Measurements from ENCODE around the gene NAV2.

The NAV2 gene

GRCh38 chr11:19712281-19713195, at the start of gene NAV2:
Gene NAV2, plus strand, starts transcription at chr11:19712837. Its CDS starts 859 bp downstream, at chr11:19713696.
- peak; percentile 28 to 52 for DNase-seq (ENCODE audit: low read depth in 2 of 2)

- no peak for DNase-seq (ENCODE audit: low read depth in 2 of 2)
These were observed 49.4 kb upstream of the NAV2 start for GRCh38 chr11:19663206-19663605.

- DNase-seq (ENCODE audit: low read depth in 2 of 2): no peak
These were observed 47.6 kb upstream of the NAV2 start for GRCh38 chr11:19664886-19665548.

- no peak for DNase-seq (ENCODE audit: low read depth in 2 of 2)
These were observed 45.7 kb upstream of the NAV2 start for GRCh38 chr11:19666951-19667350.

- DNase-seq (ENCODE audit: low read depth in 2 of 2): no peak
These were observed 43.1 kb upstream of the NAV2 start for GRCh38 chr11:19669511-19669910.

GRCh38 chr11:19670030-19670791, 42.4 kb upstream of the NAV2 start:
- DNase-seq (ENCODE audit: low read depth in 2 of 2): no peak

- DNase-seq (ENCODE audit: low read depth in 2 of 2): no peak
These were observed 39.9 kb upstream of the NAV2 start for GRCh38 chr11:19672586-19673206.

- DNase-seq (ENCODE audit: low read depth in 2 of 2): no peak
These were observed 38.5 kb upstream of the NAV2 start for GRCh38 chr11:19673924-19674729.

GRCh38 chr11:19674836-19675235, 37.8 kb upstream of the NAV2 start:
- DNase-seq (ENCODE audit: low read depth in 2 of 2): no peak

- no peak for DNase-seq (ENCODE audit: low read depth in 2 of 2)
These were observed 37.2 kb upstream of the NAV2 start for GRCh38 chr11:19675397-19675796.

GRCh38 chr11:19676475-19677380, 35.9 kb upstream of the NAV2 start:
- DNase-seq (ENCODE audit: low read depth in 2 of 2): no peak

- no peak for DNase-seq (ENCODE audit: low read depth in 2 of 2)
These were observed 35.1 kb upstream of the NAV2 start for GRCh38 chr11:19677381-19678080.

- no peak for DNase-seq (ENCODE audit: low read depth in 2 of 2)
These were observed 32.4 kb upstream of the NAV2 start for GRCh38 chr11:19679952-19680828.

GRCh38 chr11:19680829-19681368, 31.7 kb upstream of the NAV2 start:
- no peak for DNase-seq (ENCODE audit: low read depth in 2 of 2)

- DNase-seq (ENCODE audit: low read depth in 2 of 2): no peak
These were observed 29.4 kb upstream of the NAV2 start for GRCh38 chr11:19683141-19683805.

- DNase-seq (ENCODE audit: low read depth in 2 of 2): no peak
These were observed 28.7 kb upstream of the NAV2 start for GRCh38 chr11:19683862-19684491.

- DNase-seq (ENCODE audit: low read depth in 2 of 2): no peak
These were observed 26.4 kb upstream of the NAV2 start for GRCh38 chr11:19686234-19686633.
